Esophagus squamous epithelium (tissue), 4 donors: ENCODE data around the gene AVPR1B.

Experiments used
- CTCF ChIP-seq, 6 experiments: fragments of 450-650 bp in 4 of 6; fragments of 200-600 bp in 2 of 6; sonication (generic) in 2 of 6; IDR thresholded peaks; one replicate each; pipeline ENCODE4 v1.5.1; 2016 to 2019; ENCODE audit warnings: antibody characterized with exemption in 6 of 6, mild to moderate bottlenecking in 4 of 6, moderate library complexity in 4 of 6
- POLR2A ChIP-seq, 4 donors: fragments of 450-650 bp; IDR thresholded peaks; one replicate each; pipeline ENCODE4 v1.6.1; 2017; ENCODE audit warnings: antibody characterized with exemption in 4 of 4, mild to moderate bottlenecking in 4 of 4, moderate library complexity in 3 of 4

- TF ChIP-seq CTCF (IDR thresholded peaks at IDR 0.05) (no peak), POLR2A (IDR thresholded peaks at IDR 0.05) (no peak)
These were observed 27.4 kb upstream of the AVPR1B start for GRCh38 chr1:206144605-206145004.
